Right forelimb (tissue), 1 donor: ENCODE measurements around the gene NUDT1.
"Not testable (repeated sequence)": the region's sequence is repeated elsewhere in the genome, so short reads cannot be mapped to it uniquely, and the experiment has no call there.

Experiments
- DNase-seq: peaks from one replicate; pipeline ENCODE4 v3.0.0-alpha.2; 2018

The NUDT1 gene

GRCh38 chr7:2251381-2251780, 9.4 kb downstream of the NUDT1 start:
- no peak for DNase-seq

GRCh38 chr7:2251841-2252771, 10.1 kb downstream of the NUDT1 start:
- no peak for DNase-seq

GRCh38 chr7:2253021-2253420, 11.0 kb downstream of the NUDT1 start:
- no peak for DNase-seq

- DNase-seq, result no peak
These were observed 11.7 kb downstream of the NUDT1 start for GRCh38 chr7:2253525-2254244.

- DNase-seq, result no peak
These were observed 12.6 kb downstream of the NUDT1 start for GRCh38 chr7:2254429-2255144.

- no peak for DNase-seq
These were observed 13.4 kb downstream of the NUDT1 start for GRCh38 chr7:2255145-2256139.

GRCh38 chr7:2256306-2257045, 14.4 kb downstream of the NUDT1 start:
- no peak for DNase-seq

GRCh38 chr7:2257046-2257551, 15.1 kb downstream of the NUDT1 start:
- DNase-seq, result no peak

- no peak for DNase-seq
These were observed 15.6 kb downstream of the NUDT1 start for GRCh38 chr7:2257651-2258050.

- no peak for DNase-seq
These were observed 16.8 kb downstream of the NUDT1 start for GRCh38 chr7:2258661-2259365.

GRCh38 chr7:2259480-2259879, 17.5 kb downstream of the NUDT1 start:
- DNase-seq, result no peak

GRCh38 chr7:2260820-2261219, 18.8 kb downstream of the NUDT1 start:
- no peak for DNase-seq

GRCh38 chr7:2261611-2262010, 19.6 kb downstream of the NUDT1 start:
- no peak for DNase-seq

GRCh38 chr7:2263176-2263575, 21.1 kb downstream of the NUDT1 start:
- DNase-seq, result no peak

- DNase-seq, result no peak
These were observed 22.1 kb downstream of the NUDT1 start for GRCh38 chr7:2264158-2264557.

- DNase-seq, result no peak
These were observed 24.9 kb downstream of the NUDT1 start for GRCh38 chr7:2266911-2267310.

- DNase-seq, result not testable (repeated sequence)
These were observed 27.3 kb downstream of the NUDT1 start for GRCh38 chr7:2269089-2269990.

- DNase-seq, result no peak
These were observed 28.0 kb downstream of the NUDT1 start for GRCh38 chr7:2269991-2270460.

GRCh38 chr7:2270495-2270894, 28.5 kb downstream of the NUDT1 start:
- DNase-seq, result no peak
